Ovary (tissue), 3 donors: ENCODE results near the gene GPR35.

Experiments
- CTCF ChIP-seq, 3 donors: fragments of 450-650 bp in 2 of 3; fragments of 200-600 bp in 1 of 3; IDR thresholded peaks; one replicate each; pipeline versions ENCODE4 v1.5.1 to v1.8.0; 2016 to 2022; ENCODE audit warnings: antibody characterized with exemption in 3 of 3, mild to moderate bottlenecking in 1 of 3
- EP300 ChIP-seq: sonication (generic); formaldehyde crosslinking; IDR thresholded peaks from one replicate; pipeline ENCODE4 v1.6.1; 2017; ENCODE audit warnings: antibody characterized with exemption
- POLR2A ChIP-seq: fragments of 450-650 bp; IDR thresholded peaks from one replicate; pipeline ENCODE4 v1.6.1; 2017; ENCODE audit warnings: antibody characterized with exemption, mild to moderate bottlenecking, moderate library complexity
- donor health status: DM: no; HTN: no; CAD: no.

- TF ChIP-seq CTCF (IDR thresholded peaks at IDR 0.05) (no peak), POLR2A (no peak), EP300 (no peak)
Observed at GRCh38 chr2:240582781-240583180, 42.5 kb upstream of the GPR35 start.
